Tibial nerve (tissue), 3 donors: ENCODE results near the gene ACBD5.
"Not testable (repeated sequence)": the region's sequence is repeated elsewhere in the genome, so short reads cannot be mapped to it uniquely, and the experiment has no call there.

Experiments used
- CTCF ChIP-seq, 5 experiments: fragments of 200-600 bp in 3 of 5; fragments of 450-650 bp in 2 of 5; sonication (generic) in 3 of 5; IDR thresholded peaks; one replicate each; pipeline ENCODE4 v1.5.1; 2016 to 2019; ENCODE audit warnings: antibody characterized with exemption in 5 of 5, mild to moderate bottlenecking in 3 of 5, moderate library complexity in 2 of 5
- POLR2A ChIP-seq, 2 donors: fragments of 450-650 bp; IDR thresholded peaks; one replicate each; pipeline ENCODE4 v1.6.1; 2017; ENCODE audit warnings: antibody characterized with exemption in 2 of 2, mild to moderate bottlenecking in 2 of 2, moderate library complexity in 2 of 2

- TF ChIP-seq POLR2A, CTCF (IDR thresholded peaks at IDR 0.05): not testable (repeated sequence)
These were observed 84.0 kb downstream of the ACBD5 start for GRCh38 chr10:27156566-27156965.
